HEK293T (cell line): ENCODE measurements around the gene KIF26B.

Experiments used
- ARNT ChIP-seq: fragments of 450-650 bp; IDR thresholded peaks from 2 replicates; pipeline ENCODE4 v1.6.1; 2017; ENCODE audit warnings: mild to moderate bottlenecking
- BHLHE40 ChIP-seq: fragments of 450-650 bp; IDR thresholded peaks from 2 replicates; pipeline ENCODE4 v1.6.1; 2016; ENCODE audit warnings: mild to moderate bottlenecking, moderate library complexity, borderline replicate concordance
- FOXM1 ChIP-seq: fragments of 450-650 bp; IDR thresholded peaks from 2 replicates; pipeline ENCODE4 v1.6.1; 2017; ENCODE audit warnings: mild to moderate bottlenecking, borderline replicate concordance
- HDGF ChIP-seq: fragments of 450-650 bp; IDR thresholded peaks from 2 replicates; pipeline ENCODE4 v1.6.1; 2017; ENCODE audit warnings: antibody characterized with exemption, borderline replicate concordance
- LEF1 ChIP-seq: fragments of 450-650 bp; IDR thresholded peaks from 2 replicates; pipeline ENCODE4 v1.6.1; 2017; ENCODE audit warnings: mild to moderate bottlenecking, borderline replicate concordance
- NFRKB ChIP-seq: fragments of 450-650 bp; IDR thresholded peaks from 2 replicates; pipeline ENCODE4 v1.6.1; 2016; ENCODE audit warnings: mild to moderate bottlenecking, moderate library complexity
- SUZ12 ChIP-seq: fragments of 450-650 bp; IDR thresholded peaks from 2 replicates; pipeline ENCODE4 v1.6.1; 2016; ENCODE audit warnings: mild to moderate bottlenecking
- TARDBP ChIP-seq: fragments of 450-650 bp; IDR thresholded peaks from 2 replicates; pipeline ENCODE4 v1.6.1; 2016

- TF ChIP-seq FOXM1 (no peak), SUZ12 (no peak), NFRKB (no peak), ARNT (no peak), BHLHE40 (no peak), LEF1 (no peak), TARDBP (no peak), HDGF (no peak)
These were observed 55.1 kb downstream of the KIF26B start for GRCh38 chr1:245209658-245210435.
